ENCODE measurements around the gene TMEM59. TPM values are rescaled to one million over a fixed set of nuclear protein-coding genes. Genes with fewer than 3 reads are reported as not detected.

TMEM59 gene
- total and polyA plus RNA-seq, 2 of the 8 experiments (the other 6 are each of a cell fraction or from before 2014, with no cell fraction given) = 116 to 139 TPM

DNA sequence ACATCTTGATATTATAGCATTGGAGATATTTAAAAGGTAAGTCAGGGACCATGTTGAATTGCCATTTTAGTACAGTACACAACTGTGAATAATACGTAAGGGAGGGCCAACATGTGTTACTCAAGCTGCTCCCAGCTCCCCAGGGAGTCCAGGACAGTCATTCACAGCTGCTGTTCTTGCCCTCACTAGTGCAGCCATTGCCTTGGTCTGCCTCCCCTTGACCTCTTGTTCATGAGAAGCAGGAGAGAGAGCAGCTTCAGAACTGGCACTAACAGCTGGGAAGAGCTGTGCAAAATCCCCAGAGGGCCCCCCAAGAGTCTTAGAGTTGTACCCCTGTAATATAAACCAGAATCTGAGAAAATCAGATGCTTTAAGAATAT is 16.8 kb upstream of the TMEM59 start:
- Histone ChIP-seq H2BK12ac (ENCODE audit: low read depth, low read length) (no peak overlapping the region), H3K36me3 (ENCODE audit: control insufficient read depth in 2 of 4, insufficient read depth in 4 of 4, low read length in 3 of 4) (peaks cover 0 to 10% (median 0%) of the 10 kb centered on the region in 4 experiments; a peak in 2 of 8 replicates), H3K18ac (ENCODE audit: extremely low read depth, low read length) (no peak overlapping the region), H3K23me2 (ENCODE audit: low read depth, low read length) (no peaks in the 10 kb centered on the region), H3K27ac (ENCODE audit: low read depth, low read length) (no peak overlapping the region), H3K4me3 (ENCODE audit: extremely low read depth in 1 of 4, insufficient read depth in 2 of 4, low read depth in 3 of 4, low read length in 4 of 4) (no peak overlapping the region), H2AFZ (ENCODE audit: low read length) (no peak overlapping the region), H3K4me1 (replicated peaks in 1 of 4; ENCODE audit: control insufficient read depth in 3 of 4, insufficient read depth in 4 of 4, low read length in 3 of 4) (no peaks in the 10 kb centered on the region), H2BK15ac (ENCODE audit: low read length) (no peak overlapping the region), H3K79me2 (ENCODE audit: control insufficient read depth in 1 of 2, insufficient read depth in 2 of 2, low read length in 2 of 2) (no peaks in the 10 kb centered on the region), H4K91ac (replicated peaks; ENCODE audit: insufficient read length, low read length) (no peak overlapping the region), H2BK20ac (ENCODE audit: low read length) (no peak overlapping the region), H2AK5ac (ENCODE audit: low read depth, low read length) (no peak overlapping the region), H4K20me1 (replicated peaks in 1 of 2; ENCODE audit: control insufficient read depth in 1 of 2, insufficient read depth in 2 of 2, low read length in 2 of 2) (no peaks in the 10 kb centered on the region), H3K56ac (replicated peaks; ENCODE audit: insufficient read length, low read depth, low read length) (no peak overlapping the region), H3K23ac (ENCODE audit: insufficient read length) (no peak overlapping the region), H3K9ac (replicated peaks in 1 of 4; ENCODE audit: extremely low read depth in 1 of 4, low read depth in 3 of 4, low read length in 3 of 4) (no peak overlapping the region), H2BK5ac (ENCODE audit: low read depth, low read length) (no peak overlapping the region), H3K4ac (replicated peaks; ENCODE audit: insufficient read length, low read depth, low read length) (no peak overlapping the region), H3K14ac (ENCODE audit: insufficient read length) (no peak overlapping the region), H4K8ac (ENCODE audit: extremely low read depth, insufficient read depth, low read length) (no peak overlapping the region), H2BK120ac (replicated peaks; ENCODE audit: low read depth, low read length) (no peak overlapping the region), H3K4me2 (ENCODE audit: insufficient read depth in 1 of 2, low read depth in 2 of 2, low read length in 2 of 2) (no peak overlapping the region), H3K27me3 (replicated peaks in 1 of 4; ENCODE audit: control insufficient read depth in 3 of 4, extremely low read depth in 1 of 4, insufficient read depth in 3 of 4, low read length in 3 of 4) (no peaks in the 10 kb centered on the region), H4K5ac (ENCODE audit: insufficient read length, low read depth, low read length) (peak overlapping the region; percentile 19), H3K9me3 (ENCODE audit: insufficient read depth in 2 of 2, low read depth in 1 of 2, low read length in 1 of 2) (no peaks in the 10 kb centered on the region), H3K79me1 (ENCODE audit: low read depth, low read length) (no peaks in the 10 kb centered on the region)
- WGBS, 2 experiments (ENCODE audit: extremely low coverage in 1 of 2, insufficient coverage in 1 of 2, insufficient read length in 1 of 2, insufficient replicate concordance in 2 of 2, low coverage in 1 of 2, low lambda C conversion rate in 2 of 2, missing lambda C conversion rate in 1 of 2) = 74% methylated on average over 1 of the region's 1 CpG; no CpG with 5 or more reads in 1 of the 2 experiments
- CTCF ChIA-PET (ENCODE audit: partially characterized antibody) = interaction anchor here (0.7 to 3.2 kb wide), 13 partner anchors 8 to 415 kb away, joined by 3 to 13 read pairs (median 3); no protein-coding TSS in a partner anchor
- FAIRE-seq (no peak), DNase-seq (ENCODE audit: low read depth in 1 of 2, low spot score in 2 of 2) (no peak)
- POLR2A ChIA-PET (ENCODE audit: partially characterized antibody) = no interaction called here
- no peak for TF ChIP-seq SIRT6 (IDR thresholded peaks at IDR 0.05; ENCODE audit: low read length)
- TF ChIP-seq SIN3A (conservative IDR thresholded peaks at IDR 0.05 in 1 of 2, IDR thresholded peaks at IDR 0.05 in 1 of 2; ENCODE audit: low read depth in 1 of 2, low read length in 2 of 2) = no peak
- no peak for TF ChIP-seq MAFK (IDR thresholded peaks at IDR 0.05; ENCODE audit: low read depth, low read length)
- TF ChIP-seq TBP (IDR thresholded peaks at IDR 0.05; ENCODE audit: low read depth, low read length) = no peak
